Thoracic aorta (tissue), 2 donors: Measurements from ENCODE around the gene SLC1A1. TPM values are rescaled to one million over a fixed set of nuclear protein-coding genes. Genes with fewer than 3 reads are reported as not detected.

Experiments used
- ATAC-seq: fragments of 150-250 bp; one replicate; pipeline ENCODE4 v1.8.0; 2017; ENCODE audit warnings: low read depth; ENCODE audit not compliant: insufficient number of reproducible peaks, low FRiP score
- DNase-seq: peaks from one replicate; pipeline ENCODE4 v3.0.0-alpha.2; 2020; ENCODE audit warnings: low spot score
- H3K27ac ChIP-seq, 2 donors: fragments of 200-600 bp; sonication (generic); 1 replicate in 1 of 2; 2 replicates in 1 of 2; pipeline ENCODE4 v1.5.1; 2016; ENCODE audit warnings: mild to moderate bottlenecking in 2 of 2, moderate library complexity in 2 of 2
- H3K27me3 ChIP-seq: fragments of 200-600 bp; sonication (generic); replicated peaks from 2 replicates; pipeline ENCODE4 v1.6.0; 2016; ENCODE audit warnings: mild to moderate bottlenecking; ENCODE audit not compliant: insufficient read depth
- H3K36me3 ChIP-seq: fragments of 200-600 bp; sonication (generic); one replicate; pipeline ENCODE4 v1.5.1; 2016
- H3K4me1 ChIP-seq, 2 donors: fragments of 200-600 bp; sonication (generic); 1 replicate in 1 of 2; 2 replicates in 1 of 2; pipeline versions ENCODE4 v1.5.1 to v1.6.0; 2016; ENCODE audit warnings: low read depth in 2 of 2, mild to moderate bottlenecking in 1 of 2; ENCODE audit not compliant: control insufficient read depth in 1 of 2
- H3K4me3 ChIP-seq: fragments of 200-600 bp; sonication (generic); 2 replicates; pipeline ENCODE4 v1.5.1; 2016; ENCODE audit warnings: mild to moderate bottlenecking
- H3K9me3 ChIP-seq: fragments of 200-600 bp; sonication (generic); 2 replicates; pipeline ENCODE4 v1.5.1; 2016
- CTCF ChIP-seq: fragments of 200-600 bp; sonication (generic); IDR thresholded peaks from one replicate; pipeline ENCODE4 v1.5.1; 2019; ENCODE audit warnings: antibody characterized with exemption
- total RNA-seq, 2 donors: library from RNA; depleted of rRNA; stranded (reverse); fragments of >200 nt; gene quantifications; one replicate each; pipeline versions ENCODE4 v1.1.0 to v1.2.3, GENCODE V29; 2016

Gene SLC1A1
- total RNA-seq, 2 donors from 2014 or later, result 3.7 to 7.3 TPM

GRCh38 chr9:4583001-4583400 lies 92.7 kb downstream of the SLC1A1 start:
- H3K36me3 ChIP-seq, result no peaks in the 10 kb centered on the region
- TF ChIP-seq CTCF, result no peak
- DNase-seq, result no peak
- no peak overlapping the region for H3K27ac ChIP-seq
- H3K4me3 ChIP-seq, result no peak overlapping the region
- peaks cover 6 to 24% of the 10 kb centered on the region in 2 donors for H3K4me1 ChIP-seq
- no peaks in the 10 kb centered on the region for H3K27me3 ChIP-seq
- H3K9me3 ChIP-seq, result no peaks in the 10 kb centered on the region
- no peak for ATAC-seq

- DNase-seq (no peak), ATAC-seq (no peak)
- TF ChIP-seq CTCF, result no peak
- Histone ChIP-seq H3K4me3 (no peak overlapping the region), H3K27ac (no peak overlapping the region), H3K36me3 (no peaks in the 10 kb centered on the region), H3K27me3 (no peaks in the 10 kb centered on the region), H3K9me3 (no peaks in the 10 kb centered on the region), H3K4me1 (peaks cover 4 to 14% of the 10 kb centered on the region in 2 donors)
Measured at GRCh38 chr9:4584636-4585035, 94.4 kb downstream of the SLC1A1 start.

GRCh38 chr9:4585135-4585534 lies 94.9 kb downstream of the SLC1A1 start:
- Histone ChIP-seq H3K4me1 (peaks cover 0 to 9% of the 10 kb centered on the region in 2 donors), H3K9me3 (no peaks in the 10 kb centered on the region), H3K4me3 (no peak overlapping the region), H3K27me3 (no peaks in the 10 kb centered on the region), H3K36me3 (no peaks in the 10 kb centered on the region), H3K27ac (no peak overlapping the region)
- ATAC-seq (no peak), DNase-seq (no peak)
- no peak for TF ChIP-seq CTCF

- Histone ChIP-seq H3K4me1 (peaks cover 0 to 17% of the 10 kb centered on the region in 2 donors), H3K27me3 (no peaks in the 10 kb centered on the region), H3K27ac (no peak overlapping the region), H3K9me3 (no peaks in the 10 kb centered on the region), H3K4me3 (no peak overlapping the region), H3K36me3 (no peaks in the 10 kb centered on the region)
- ATAC-seq (no peak), DNase-seq (no peak)
- TF ChIP-seq CTCF, result no peak
Measured at GRCh38 chr9:4588721-4589120, 98.5 kb downstream of the SLC1A1 start.

GRCh38 chr9:4590430-4591122 lies 100.3 kb downstream of the SLC1A1 start:
- H3K4me3 ChIP-seq, result no peak overlapping the region
- no peak for DNase-seq
- H3K27me3 ChIP-seq, result no peaks in the 10 kb centered on the region
- no peak for TF ChIP-seq CTCF
- ATAC-seq, result no peak
- H3K4me1 ChIP-seq, result peaks cover 0 to 18% of the 10 kb centered on the region in 2 donors
- no peaks in the 10 kb centered on the region for H3K36me3 ChIP-seq
- no peaks in the 10 kb centered on the region for H3K9me3 ChIP-seq
- no peak overlapping the region for H3K27ac ChIP-seq
